Measurements from ENCODE around the gene DIRAS1. TPM values are rescaled to one million over a fixed set of nuclear protein-coding genes. Genes with fewer than 3 reads are reported as not detected.

Gene DIRAS1
- total RNA-seq, 1 experiment from 2014 or later: 0.37 TPM

- no peaks in the 10 kb centered on the region for H3K27me3 Mint-ChIP-seq (ENCODE audit: insufficient read depth, unreplicated experiment)
- H3K36me3 Mint-ChIP-seq (ENCODE audit: insufficient read depth, unreplicated experiment): peaks cover 63% of the 10 kb centered on the region
- ChIA-PET POLR2A (no interaction called here), CTCF (no interaction called here)
- no TSS peak for BruUV-seq (replicated peaks)
- H3K9me3 Mint-ChIP-seq (ENCODE audit: unreplicated experiment): no peaks in the 10 kb centered on the region
- no peak overlapping the region for H3K27ac Mint-ChIP-seq (ENCODE audit: low read depth, unreplicated experiment)
- intact Hi-C loops (cut with micrococcal nuclease): no loop called here
- no peak for TF ChIP-seq CTCF (IDR thresholded peaks at IDR 0.05; ENCODE audit: unreplicated experiment)
- H3K4me3 Mint-ChIP-seq (ENCODE audit: unreplicated experiment): no peak overlapping the region
- no peak for DNase-seq (ENCODE audit: unreplicated experiment)
- no peaks in the 10 kb centered on the region for H3K4me1 Mint-ChIP-seq (ENCODE audit: insufficient read depth, unreplicated experiment)
Observed at GRCh38 chr19:2761309-2761677, 40.1 kb upstream of the DIRAS1 start.

GRCh38 chr19:2759965-2760364 is 38.8 kb upstream of the DIRAS1 start:
- no TSS peak for BruUV-seq (replicated peaks)
- H3K27ac Mint-ChIP-seq (ENCODE audit: low read depth, unreplicated experiment): no peak overlapping the region
- H3K4me1 Mint-ChIP-seq (ENCODE audit: insufficient read depth, unreplicated experiment): no peaks in the 10 kb centered on the region
- peaks cover 58% of the 10 kb centered on the region for H3K36me3 Mint-ChIP-seq (ENCODE audit: insufficient read depth, unreplicated experiment)
- intact Hi-C loops (cut with micrococcal nuclease): no loop called here
- no peak for DNase-seq (ENCODE audit: unreplicated experiment)
- TF ChIP-seq CTCF (IDR thresholded peaks at IDR 0.05; ENCODE audit: unreplicated experiment): no peak
- no peaks in the 10 kb centered on the region for H3K27me3 Mint-ChIP-seq (ENCODE audit: insufficient read depth, unreplicated experiment)
- ChIA-PET POLR2A (interaction anchor here (0.9 kb wide), 1 partner anchor 21 kb away, joined by 5 read pairs; no protein-coding TSS in a partner anchor), CTCF (interaction anchor here (1.1 kb wide), 1 partner anchor 28 kb away, joined by 3 read pairs; no protein-coding TSS in a partner anchor)
- no peak overlapping the region for H3K4me3 Mint-ChIP-seq (ENCODE audit: unreplicated experiment)
- no peaks in the 10 kb centered on the region for H3K9me3 Mint-ChIP-seq (ENCODE audit: unreplicated experiment)

GRCh38 chr19:2759362-2759761 is 38.2 kb upstream of the DIRAS1 start:
- Mint-ChIP-seq H3K4me3 (ENCODE audit: unreplicated experiment) (no peak overlapping the region), H3K36me3 (ENCODE audit: insufficient read depth, unreplicated experiment) (peaks cover 56% of the 10 kb centered on the region), H3K27ac (ENCODE audit: low read depth, unreplicated experiment) (no peak overlapping the region), H3K4me1 (ENCODE audit: insufficient read depth, unreplicated experiment) (no peaks in the 10 kb centered on the region), H3K27me3 (ENCODE audit: insufficient read depth, unreplicated experiment) (no peaks in the 10 kb centered on the region), H3K9me3 (ENCODE audit: unreplicated experiment) (no peaks in the 10 kb centered on the region)
- CTCF ChIA-PET: interaction anchor here (0.6 to 1.1 kb wide), 3 partner anchors 9 to 55 kb away, joined by 3 to 4 read pairs (median 3); no protein-coding TSS in a partner anchor
- BruUV-seq (replicated peaks): no TSS peak
- intact Hi-C loops (cut with micrococcal nuclease): no loop called here
- DNase-seq (ENCODE audit: unreplicated experiment): no peak
- POLR2A ChIA-PET: interaction anchor here (0.9 kb wide), 1 partner anchor 20 kb away, joined by 5 read pairs; no protein-coding TSS in a partner anchor
- TF ChIP-seq CTCF (IDR thresholded peaks at IDR 0.05; ENCODE audit: unreplicated experiment): no peak

- Mint-ChIP-seq H3K27me3 (ENCODE audit: insufficient read depth, unreplicated experiment) (no peaks in the 10 kb centered on the region), H3K36me3 (ENCODE audit: insufficient read depth, unreplicated experiment) (peaks cover 56% of the 10 kb centered on the region), H3K27ac (ENCODE audit: low read depth, unreplicated experiment) (no peak overlapping the region), H3K4me1 (ENCODE audit: insufficient read depth, unreplicated experiment) (no peaks in the 10 kb centered on the region), H3K4me3 (ENCODE audit: unreplicated experiment) (no peak overlapping the region), H3K9me3 (ENCODE audit: unreplicated experiment) (no peaks in the 10 kb centered on the region)
- intact Hi-C loops (cut with micrococcal nuclease): no loop called here
- no peak for DNase-seq (ENCODE audit: unreplicated experiment)
- no TSS peak for BruUV-seq (replicated peaks)
- ChIA-PET POLR2A (interaction anchor here (0.9 kb wide), 1 partner anchor 19 kb away, joined by 5 read pairs; no protein-coding TSS in a partner anchor), CTCF (interaction anchor here (0.6 to 0.9 kb wide), 5 partner anchors 9 to 165 kb away, joined by 3 to 5 read pairs (median 3); no protein-coding TSS in a partner anchor)
- TF ChIP-seq CTCF (IDR thresholded peaks at IDR 0.05; ENCODE audit: unreplicated experiment): no peak
Observed at GRCh38 chr19:2758601-2759313, 37.6 kb upstream of the DIRAS1 start.
